Measurements from ENCODE around the gene CNOT9.
"Not testable (repeated sequence)": the region's sequence is repeated elsewhere in the genome, so short reads cannot be mapped to it uniquely, and the experiment has no call there.

CNOT9 gene

DNA sequence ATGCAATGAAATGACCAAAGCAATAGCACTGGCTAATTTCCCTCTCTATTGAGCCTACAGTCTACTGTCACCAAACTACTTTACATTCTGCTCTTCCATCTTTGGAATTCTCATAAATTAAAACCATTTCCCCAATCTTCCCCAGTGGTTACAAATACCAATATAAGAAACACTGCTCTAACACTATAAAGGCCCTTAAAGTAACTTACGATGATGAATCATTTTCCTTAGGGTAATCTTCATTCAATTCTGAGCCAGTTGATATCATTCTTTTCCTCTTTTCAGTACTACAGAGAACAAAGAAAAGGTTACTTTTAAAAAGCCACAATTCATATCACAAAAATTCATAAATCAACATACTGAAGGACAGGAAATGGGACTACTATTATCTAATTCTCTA lies 22.6 kb upstream of the CNOT9 start:
- DNase-seq (ENCODE audit: low read depth) = no peak
- no peak overlapping the region for H3K4me3 ChIP-seq (ENCODE audit: low read depth, low read length)
- TF ChIP-seq, protein P1, sequence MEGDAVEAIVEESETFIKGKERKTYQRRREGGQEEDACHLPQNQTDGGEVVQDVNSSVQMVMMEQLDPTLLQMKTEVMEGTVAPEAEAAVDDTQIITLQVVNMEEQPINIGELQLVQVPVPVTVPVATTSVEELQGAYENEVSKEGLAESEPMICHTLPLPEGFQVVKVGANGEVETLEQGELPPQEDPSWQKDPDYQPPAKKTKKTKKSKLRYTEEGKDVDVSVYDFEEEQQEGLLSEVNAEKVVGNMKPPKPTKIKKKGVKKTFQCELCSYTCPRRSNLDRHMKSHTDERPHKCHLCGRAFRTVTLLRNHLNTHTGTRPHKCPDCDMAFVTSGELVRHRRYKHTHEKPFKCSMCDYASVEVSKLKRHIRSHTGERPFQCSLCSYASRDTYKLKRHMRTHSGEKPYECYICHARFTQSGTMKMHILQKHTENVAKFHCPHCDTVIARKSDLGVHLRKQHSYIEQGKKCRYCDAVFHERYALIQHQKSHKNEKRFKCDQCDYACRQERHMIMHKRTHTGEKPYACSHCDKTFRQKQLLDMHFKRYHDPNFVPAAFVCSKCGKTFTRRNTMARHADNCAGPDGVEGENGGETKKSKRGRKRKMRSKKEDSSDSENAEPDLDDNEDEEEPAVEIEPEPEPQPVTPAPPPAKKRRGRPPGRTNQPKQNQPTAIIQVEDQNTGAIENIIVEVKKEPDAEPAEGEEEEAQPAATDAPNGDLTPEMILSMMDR (IDR thresholded peaks at IDR 0.05; ENCODE audit: control insufficient read depth, extremely low read depth, insufficient read depth) = no peak

DNA sequence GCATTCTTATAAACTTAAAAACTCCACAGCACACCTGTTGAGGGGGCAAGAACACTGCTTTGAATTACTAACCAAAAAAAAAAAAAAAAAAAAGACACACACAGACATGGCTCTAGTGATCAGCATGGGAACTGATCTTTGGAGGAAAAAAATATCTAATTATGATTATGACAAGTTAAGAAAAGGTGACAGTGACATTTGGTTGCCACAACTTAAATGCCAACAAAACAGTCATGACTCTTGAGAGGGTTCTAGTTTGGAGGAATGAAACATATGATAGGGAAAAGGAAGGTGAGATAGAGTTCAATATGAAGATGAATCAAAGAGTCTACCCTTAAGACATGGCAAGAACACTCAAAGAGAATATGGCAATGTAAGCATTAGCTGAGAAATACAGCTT lies 21.1 kb upstream of the CNOT9 start:
- no peak overlapping the region for H3K4me3 ChIP-seq (ENCODE audit: low read depth, low read length)
- DNase-seq (ENCODE audit: low read depth) = no peak
- TF ChIP-seq, protein P1 (IDR thresholded peaks at IDR 0.05; ENCODE audit: control insufficient read depth, extremely low read depth, insufficient read depth) = no peak

- TF ChIP-seq, protein P1 (IDR thresholded peaks at IDR 0.05; ENCODE audit: control insufficient read depth, extremely low read depth, insufficient read depth) = no peak
- no peak overlapping the region for H3K4me3 ChIP-seq (ENCODE audit: low read depth, low read length)
- DNase-seq (ENCODE audit: low read depth) = no peak
Measured at GRCh38 chr2:218547978-218548377, 20.7 kb upstream of the CNOT9 start.

GRCh38 chr2:218554225-218554624 lies 14.4 kb upstream of the CNOT9 start:
- H3K4me3 ChIP-seq (ENCODE audit: low read depth, low read length); DNase-seq (ENCODE audit: low read depth): not testable (repeated sequence)

GRCh38 chr2:218555527-218555926 lies 13.1 kb upstream of the CNOT9 start:
- no peak for DNase-seq (ENCODE audit: low read depth)
- TF ChIP-seq, protein P1 (IDR thresholded peaks at IDR 0.05; ENCODE audit: control insufficient read depth, extremely low read depth, insufficient read depth) = no peak
- no peak overlapping the region for H3K4me3 ChIP-seq (ENCODE audit: low read depth, low read length)

GRCh38 chr2:218557941-218558340 lies 10.7 kb upstream of the CNOT9 start:
- no peak overlapping the region for H3K4me3 ChIP-seq (ENCODE audit: low read depth, low read length)
- no peak for DNase-seq (ENCODE audit: low read depth)
- TF ChIP-seq, protein P1 (IDR thresholded peaks at IDR 0.05; ENCODE audit: control insufficient read depth, extremely low read depth, insufficient read depth) = no peak

DNA sequence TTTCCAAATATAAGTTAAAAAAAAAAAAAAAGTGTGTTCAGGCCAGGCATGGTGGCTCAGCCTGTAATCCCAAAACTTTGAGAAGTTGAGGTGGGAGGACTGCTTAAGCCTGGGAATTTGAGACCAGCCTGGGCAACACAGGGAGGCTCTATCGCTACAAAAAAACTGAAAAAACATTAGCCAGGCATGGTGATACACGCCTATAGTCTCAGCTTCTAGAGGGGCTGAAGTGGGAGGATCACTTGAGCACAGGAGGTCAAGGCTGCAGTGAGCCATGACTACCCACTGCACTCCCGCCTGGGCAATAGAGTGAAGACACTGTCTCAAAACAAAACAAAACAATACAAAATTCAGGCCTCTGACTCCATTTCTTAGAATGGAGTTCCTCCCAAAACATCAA lies 9.7 kb upstream of the CNOT9 start:
- DNase-seq (ENCODE audit: low read depth) = no peak
- TF ChIP-seq, protein P1 (IDR thresholded peaks at IDR 0.05; ENCODE audit: control insufficient read depth, extremely low read depth, insufficient read depth) = no peak
- no peak overlapping the region for H3K4me3 ChIP-seq (ENCODE audit: low read depth, low read length)
